HG03039 (cell line): ENCODE results near the gene SLC24A3.

Experiments used
- ATAC-seq: cut with Tn5 transposase; IDR thresholded peaks from one replicate; pipeline ENCODE4 v1.9.1; 2021; ENCODE audit warnings: mild to moderate bottlenecking, moderate library complexity; ENCODE audit not compliant: unreplicated experiment

SLC24A3 gene

DNA sequence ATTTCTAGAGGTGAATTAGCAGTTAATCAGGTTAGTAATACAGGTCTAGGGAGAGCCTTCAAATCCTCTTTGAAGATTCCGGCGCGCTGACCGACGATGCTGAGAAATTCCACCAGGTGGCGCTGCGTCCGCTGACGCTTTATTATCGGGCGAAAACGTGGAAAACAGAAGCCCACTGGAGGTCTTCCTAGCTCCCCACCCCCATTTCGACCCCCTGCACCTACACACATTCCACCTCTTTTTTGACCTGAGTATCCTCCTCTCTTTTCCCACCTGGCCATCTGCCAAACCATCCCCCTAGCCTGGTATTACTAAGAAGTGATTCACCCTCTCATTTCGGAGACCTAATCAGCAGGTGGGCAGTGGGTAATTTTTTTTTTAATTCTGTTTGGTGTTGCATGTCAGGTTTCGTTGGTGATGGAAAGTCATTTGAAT is 480.3 kb downstream of the SLC24A3 start:
- no peak for ATAC-seq

DNA sequence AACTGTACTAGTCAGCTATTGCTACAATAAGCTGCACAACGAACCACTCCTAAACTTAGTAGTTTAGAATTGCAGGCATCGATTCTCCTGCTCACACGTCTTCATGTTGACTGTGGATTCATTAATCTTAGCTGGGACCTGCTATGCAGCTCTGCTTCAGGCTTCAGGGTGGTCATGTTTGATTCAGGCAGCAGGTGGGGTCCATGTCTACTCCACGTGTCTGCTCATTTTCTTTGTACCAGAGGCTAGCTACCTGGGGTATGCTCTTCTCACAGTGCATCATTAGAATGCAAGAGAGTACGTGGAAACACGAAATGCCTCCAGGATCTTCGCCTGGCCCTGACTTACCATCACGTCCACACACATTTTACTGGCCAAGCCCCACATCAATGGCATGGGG is 481.1 kb downstream of the SLC24A3 start:
- ATAC-seq, result no peak

GRCh38 chr20:19695081-19695480 is 482.6 kb downstream of the SLC24A3 start:
- no peak for ATAC-seq

DNA sequence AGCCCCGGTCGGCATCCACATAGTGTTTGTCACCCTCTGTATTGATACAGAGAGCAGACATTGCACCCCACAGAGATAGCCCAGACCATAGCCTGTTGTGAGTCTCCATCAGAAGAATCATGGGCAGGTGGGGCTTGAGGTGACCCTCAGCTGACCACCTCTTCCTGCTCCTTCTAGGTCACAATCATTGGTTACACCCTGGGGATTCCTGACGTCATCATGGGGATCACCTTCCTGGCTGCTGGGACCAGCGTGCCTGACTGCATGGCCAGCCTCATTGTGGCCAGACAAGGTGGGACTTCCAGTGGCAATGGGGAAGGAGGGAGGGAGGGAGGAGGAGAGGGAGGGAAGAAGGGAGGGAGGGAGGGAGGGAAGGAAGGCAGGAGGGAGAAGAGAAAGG is 484.2 kb downstream of the SLC24A3 start:
- ATAC-seq, result no peak

- ATAC-seq, result no peak
Measured at GRCh38 chr20:19697415-19697814, 485.0 kb downstream of the SLC24A3 start.

- no peak for ATAC-seq
Measured at GRCh38 chr20:19699180-19699971, 486.9 kb downstream of the SLC24A3 start.

DNA sequence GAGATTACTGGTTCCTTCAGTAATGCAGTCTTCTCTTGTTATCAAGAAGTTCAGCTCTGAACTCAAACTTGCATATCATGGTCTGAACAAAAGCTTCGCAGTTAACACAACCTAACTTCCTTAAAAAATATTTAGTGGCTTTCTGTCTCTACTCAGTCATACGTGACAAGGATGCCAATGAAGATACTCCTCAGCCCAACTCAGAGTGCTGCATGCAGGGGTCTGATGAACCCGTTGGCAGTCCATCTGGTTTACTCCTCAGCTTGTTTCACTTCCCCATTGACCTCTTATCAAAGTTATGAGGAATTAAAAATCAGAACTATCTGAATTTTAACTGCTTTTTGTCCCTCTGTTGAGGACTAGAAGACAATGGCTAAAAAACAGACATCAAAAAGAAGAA is 489.0 kb downstream of the SLC24A3 start:
- ATAC-seq, result no peak

DNA sequence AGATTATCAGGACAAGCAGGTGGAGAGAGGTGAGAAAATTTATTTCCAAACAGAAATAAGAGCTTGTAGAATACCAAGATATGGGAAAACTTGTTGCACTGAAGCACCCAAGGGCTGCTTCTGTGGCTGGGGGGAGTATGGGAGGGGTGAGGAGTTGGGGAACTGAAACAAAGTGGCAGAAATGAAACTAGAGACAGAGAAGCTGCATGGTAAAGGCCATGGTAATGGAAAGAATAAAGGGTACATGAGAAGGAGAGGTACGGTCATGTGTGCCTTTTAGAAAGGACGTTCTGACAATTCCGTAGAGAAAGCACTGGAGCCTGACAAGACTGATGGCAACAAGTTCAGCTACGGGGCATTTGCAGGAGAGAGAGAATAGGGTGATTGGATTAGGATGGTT is 494.0 kb downstream of the SLC24A3 start:
- ATAC-seq, result no peak

DNA sequence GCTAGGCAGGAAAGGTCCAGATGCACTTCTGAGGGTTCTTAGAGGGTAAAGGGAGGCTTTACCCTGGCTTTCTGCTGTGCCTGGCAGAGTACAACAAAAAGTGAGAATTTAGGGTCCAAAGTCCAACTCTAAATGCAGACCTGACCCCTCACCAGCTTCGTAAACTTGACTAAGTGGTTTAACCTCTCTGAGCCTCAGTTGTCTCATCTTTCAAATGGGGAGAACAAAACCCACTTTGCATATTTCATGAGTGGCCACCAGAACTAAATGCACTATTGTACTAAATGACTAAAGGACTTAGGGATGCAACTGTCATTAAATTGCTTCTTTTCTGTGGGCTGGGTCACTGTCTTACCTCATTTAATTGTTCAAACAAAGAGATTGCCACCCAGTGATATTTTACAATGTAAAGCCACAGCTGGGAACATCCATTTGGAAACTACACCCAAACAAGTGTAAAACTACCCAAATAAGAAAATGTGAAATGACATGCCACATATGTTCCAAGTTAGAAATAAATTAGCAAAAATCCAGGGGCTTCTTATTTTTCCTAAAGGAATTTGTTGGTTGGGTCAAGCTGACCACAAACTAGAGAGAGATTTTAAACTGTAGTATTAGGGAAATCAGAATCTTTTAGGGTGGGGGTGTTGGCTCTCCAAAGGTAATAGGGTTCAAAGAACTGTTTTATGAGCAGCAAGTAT is 497.3 kb downstream of the SLC24A3 start:
- no peak for ATAC-seq

DNA sequence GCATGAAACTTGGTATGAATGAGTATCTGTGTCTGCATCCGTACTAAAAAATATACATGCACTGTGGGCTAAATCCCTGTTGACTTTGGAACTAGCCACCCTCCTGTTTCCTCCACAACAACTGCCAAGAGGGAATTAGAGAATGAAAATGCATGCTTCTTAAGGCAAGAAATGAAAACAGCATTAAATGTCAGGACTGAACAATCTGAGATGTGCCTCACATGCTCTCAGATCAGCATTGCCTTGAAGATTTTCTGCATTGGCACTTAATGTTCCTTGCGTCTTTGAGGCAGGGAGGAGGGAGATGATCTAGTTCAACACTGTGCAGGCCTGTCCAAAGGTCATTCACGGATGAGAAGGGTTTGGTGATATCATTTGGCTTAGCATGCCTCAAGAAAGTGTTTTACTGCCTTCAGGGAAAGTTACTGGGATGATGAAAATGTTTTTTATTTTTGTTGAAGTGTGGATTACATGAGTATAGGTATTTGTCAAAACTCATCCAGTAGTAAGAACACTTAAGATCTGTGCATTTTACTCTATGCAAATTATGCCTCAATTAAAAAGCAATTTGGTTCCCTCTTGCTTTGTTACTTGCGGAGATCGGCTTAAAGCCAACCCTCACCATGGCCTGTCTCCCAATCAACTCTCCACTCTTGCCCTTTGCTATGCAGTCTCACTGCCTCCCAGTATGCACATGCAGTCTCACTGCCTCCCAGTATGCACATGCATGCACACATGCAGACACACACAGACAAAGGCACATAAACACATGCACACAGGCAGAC is 498.1 kb downstream of the SLC24A3 start:
- no peak for ATAC-seq

DNA sequence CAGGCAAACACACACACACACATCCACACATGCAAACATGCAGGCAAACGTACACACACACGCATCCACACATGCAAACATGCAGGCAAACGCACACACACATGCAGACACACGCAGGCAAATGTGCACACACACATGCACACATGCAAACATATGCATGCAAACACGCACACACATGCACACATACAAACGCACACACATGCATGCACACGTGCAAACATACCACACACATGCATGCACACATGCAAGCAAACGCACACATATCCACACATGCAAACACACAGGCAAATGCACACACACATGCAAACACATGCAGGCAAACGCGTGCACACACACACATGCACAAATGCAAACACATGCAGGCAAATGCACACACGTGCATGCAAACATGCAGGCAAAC is 498.7 kb downstream of the SLC24A3 start:
- no peak for ATAC-seq

DNA sequence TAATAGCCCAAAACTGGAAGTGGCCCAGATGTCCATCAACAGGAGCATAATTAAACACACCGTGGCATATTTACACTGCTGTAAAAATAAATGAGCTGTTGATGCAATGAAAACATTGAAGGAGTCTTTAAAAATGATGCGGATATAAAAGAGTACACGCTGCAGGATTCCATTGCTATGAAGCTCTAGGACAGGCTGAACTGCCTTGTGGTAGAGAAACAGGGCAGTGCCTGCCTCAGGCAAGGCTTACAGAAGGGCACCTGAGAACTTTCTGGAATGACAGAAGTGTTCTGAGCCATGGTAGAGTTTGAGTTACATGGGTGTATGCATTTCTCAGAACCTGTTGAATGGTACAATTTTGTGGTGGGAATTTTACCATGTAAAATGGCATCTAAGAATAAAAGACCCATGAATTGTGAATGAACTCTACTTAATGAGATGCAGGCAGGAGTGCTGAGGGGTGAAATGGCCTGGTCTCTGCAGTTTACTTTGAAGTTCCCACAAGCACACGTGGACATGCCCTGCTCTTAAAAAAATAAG is 500.3 kb downstream of the SLC24A3 start:
- ATAC-seq, result no peak

DNA sequence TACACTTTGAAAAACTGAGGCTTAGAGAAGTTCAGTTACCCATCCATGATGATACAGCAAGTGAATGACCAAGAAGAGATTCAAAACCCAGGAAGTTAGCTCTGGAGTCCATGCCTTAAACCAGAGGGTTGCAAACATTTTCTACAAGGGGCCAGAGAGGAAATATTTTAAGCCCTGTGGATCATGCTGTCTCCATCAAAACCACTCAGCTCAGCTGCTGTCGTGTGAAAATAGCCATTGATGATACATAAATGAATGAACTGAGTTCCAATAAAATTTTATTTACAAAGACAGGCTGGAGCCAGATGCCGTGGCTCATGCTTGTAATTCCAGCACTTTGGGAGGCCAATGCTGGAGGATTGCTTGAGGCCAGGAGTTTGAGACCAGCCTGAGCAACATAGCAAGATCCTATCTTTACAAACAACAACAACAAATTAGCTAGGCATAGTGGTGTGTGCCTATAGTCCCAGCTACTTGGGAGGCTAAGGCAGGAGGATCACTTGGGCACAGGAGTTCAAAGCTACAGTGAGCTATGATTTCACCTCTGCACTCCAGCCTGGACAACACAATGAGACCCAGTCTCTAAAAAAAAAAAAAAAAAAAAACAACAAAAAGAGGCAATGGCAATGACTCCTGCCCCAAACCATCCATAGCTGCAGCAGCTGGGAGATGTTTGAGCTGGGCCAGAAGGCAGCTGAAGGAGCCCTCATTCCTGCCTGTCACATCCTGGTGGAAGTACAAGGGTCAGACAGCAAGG is 501.6 kb downstream of the SLC24A3 start:
- no peak for ATAC-seq

DNA sequence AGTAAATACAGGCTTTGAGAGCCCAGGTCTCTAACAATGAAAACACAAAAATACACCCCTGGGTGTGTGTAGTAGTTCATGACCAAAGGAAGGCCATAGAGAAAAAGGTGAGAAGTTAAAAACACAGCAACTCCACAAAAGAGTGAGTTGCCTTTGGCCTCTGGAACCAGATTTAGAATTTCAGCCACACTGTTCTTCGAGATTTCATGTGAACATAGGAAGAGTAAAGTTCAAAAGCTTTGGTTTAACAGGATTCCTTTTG is 502.1 kb downstream of the SLC24A3 start:
- no peak for ATAC-seq

DNA sequence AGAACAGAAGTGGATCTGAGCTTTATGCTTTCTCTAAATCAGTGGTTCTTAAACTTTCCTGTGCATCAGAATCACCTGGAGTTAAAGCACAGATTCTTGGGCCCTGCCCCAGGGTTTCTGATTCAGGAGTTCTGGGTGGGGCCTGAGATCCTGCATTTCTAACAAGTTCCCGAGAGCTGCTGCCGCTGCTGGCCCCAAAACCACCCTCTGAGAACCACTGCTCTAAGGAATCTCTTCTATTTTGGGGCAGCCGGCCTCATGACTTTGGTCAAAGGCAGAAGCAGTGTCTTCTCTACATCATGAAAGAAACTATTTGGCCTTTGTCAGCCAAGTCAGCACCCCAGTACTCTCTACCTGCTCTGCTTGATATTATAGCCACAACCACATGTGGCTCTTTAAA is 503.5 kb downstream of the SLC24A3 start:
- ATAC-seq, result no peak

GRCh38 chr20:19718880-19719279 is 506.4 kb downstream of the SLC24A3 start:
- ATAC-seq, result no peak

- ATAC-seq, result no peak
Measured at GRCh38 chr20:19720991-19721390, 508.5 kb downstream of the SLC24A3 start.

- ATAC-seq, result no peak
Measured at GRCh38 chr20:19723051-19723450, 510.6 kb downstream of the SLC24A3 start.

DNA sequence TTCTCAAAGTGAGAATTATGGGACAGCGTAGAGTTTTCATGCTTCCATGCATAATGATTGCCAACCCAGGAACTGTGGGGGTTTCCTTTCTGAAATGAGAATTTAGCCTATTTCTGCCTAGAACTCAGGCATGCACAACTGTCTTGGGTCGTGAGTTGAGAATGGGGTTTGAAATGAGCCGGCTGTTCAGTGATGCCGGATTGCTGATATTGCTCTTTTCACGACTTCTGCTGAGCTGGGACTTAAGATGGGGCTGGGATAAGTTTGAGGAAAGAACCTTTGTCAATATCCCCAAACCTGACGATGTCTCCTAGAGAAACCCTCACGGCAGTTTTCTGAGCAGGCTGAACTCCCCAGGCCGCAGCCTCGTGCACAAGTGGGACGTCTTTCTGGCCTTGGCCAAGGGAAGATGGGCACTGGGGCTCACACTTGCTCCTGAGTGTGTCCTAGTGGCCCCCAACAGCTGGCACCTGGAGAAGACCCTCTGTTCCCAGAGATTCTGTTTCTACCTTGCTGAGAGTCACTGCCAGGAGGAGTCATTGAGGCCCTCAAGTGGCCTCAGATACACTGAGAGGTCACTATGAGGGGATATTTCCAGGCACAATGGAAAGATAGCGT is 511.5 kb downstream of the SLC24A3 start:
- no peak for ATAC-seq

DNA sequence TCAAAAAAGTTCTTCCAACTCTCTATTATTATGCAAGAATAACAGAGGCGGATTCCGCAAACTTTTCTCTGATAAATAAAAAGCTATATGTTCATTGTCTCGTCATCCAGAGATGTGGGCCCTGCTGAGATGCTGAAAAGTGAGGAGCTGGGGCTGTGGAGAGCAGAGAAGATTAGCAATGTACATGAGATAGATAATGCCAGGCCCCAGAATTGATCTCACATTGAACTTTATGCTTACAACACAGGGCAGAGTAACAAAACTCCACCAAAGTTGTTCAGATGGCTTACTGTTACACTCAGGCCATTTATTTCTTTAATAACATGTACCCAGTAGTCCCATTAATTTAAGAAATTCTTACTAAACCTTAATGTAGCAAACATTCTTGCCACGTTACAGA is 512.9 kb downstream of the SLC24A3 start:
- no peak for ATAC-seq
